ENCODE measurements around the gene PTGER3. TPM values are rescaled to one million over a fixed set of nuclear protein-coding genes. Genes with fewer than 3 reads are reported as not detected.

PTGER3 gene
- total RNA-seq, 1 experiment from 2014 or later, result 0.09 TPM

DNA sequence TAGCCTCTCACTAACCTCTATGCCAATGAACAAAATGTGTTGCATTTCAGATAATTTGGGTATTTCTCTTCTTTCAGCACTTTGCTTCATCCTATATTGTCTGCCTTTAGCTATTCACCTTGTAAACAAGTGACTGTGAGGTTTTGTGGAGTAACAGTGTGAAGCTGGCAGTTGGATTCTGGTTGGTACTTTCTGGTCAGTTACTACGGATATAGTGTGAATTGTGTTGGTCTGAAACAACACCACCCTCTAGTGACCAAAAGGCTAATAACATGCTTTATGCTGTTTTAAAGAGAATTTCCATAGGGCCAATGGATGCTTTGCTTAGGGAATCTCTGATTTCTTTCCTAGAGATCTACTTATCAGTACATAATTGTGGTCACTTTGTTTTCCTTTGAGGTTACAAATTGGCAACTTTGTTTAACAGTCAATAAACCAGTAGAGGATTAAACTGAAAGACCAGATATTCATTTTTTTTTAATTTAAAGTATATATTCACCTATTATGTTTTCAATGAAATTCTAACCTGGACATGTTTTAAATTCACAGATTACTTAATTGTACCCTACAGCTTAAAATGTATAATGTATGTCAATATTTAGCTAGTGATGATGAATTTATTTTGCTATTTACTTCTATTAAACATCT is 2.5 kb upstream of the PTGER3 start:
- H3K27me3 Mint-ChIP-seq (ENCODE audit: unreplicated experiment), result peaks cover 48% of the 10 kb centered on the region
- CTCF ChIA-PET, result no interaction called here

DNA sequence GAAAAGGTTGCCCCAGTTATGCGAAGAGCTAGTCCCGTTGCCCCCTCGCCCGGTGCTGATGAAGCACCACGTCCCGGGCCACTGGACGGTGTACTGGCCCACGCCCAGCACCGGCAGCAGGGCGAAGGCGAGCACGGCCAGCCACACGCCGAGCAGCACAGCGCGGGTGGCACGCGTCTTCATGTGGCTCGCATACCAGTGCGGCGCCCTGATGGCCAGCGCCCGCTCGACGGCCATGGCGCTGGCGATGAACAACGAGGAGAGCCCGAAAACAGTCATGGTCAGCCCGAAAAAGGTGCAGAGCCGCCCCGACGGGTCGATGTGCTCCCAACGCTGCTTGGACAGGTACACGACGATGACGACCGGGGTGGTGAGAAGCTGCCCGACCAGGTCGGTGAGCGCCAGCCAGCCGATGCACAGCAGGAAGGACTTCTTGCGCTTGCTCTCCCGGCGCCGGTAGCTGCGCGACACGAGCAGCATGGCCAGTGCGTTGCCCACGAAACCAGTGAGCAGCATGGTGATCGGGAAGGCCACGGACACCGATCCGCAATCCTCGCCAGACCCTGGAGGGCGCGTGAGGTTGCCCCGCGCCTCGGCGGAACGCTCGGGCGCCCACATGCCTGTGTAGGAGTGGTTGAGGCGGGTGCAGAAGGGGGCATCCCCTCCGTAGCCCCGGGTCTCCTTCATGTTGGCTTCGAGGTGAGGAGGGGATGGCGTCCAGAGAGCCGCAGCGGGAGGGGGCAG is 553 bp downstream of the PTGER3 start:
- BruUV-seq (replicated peaks), result no TSS peak
- Mint-ChIP-seq H3K4me3 (ENCODE audit: low read depth, unreplicated experiment) (peak overlapping the region; percentile 73), H3K27me3 (ENCODE audit: unreplicated experiment) (peaks cover 47% of the 10 kb centered on the region), H3K36me3 (ENCODE audit: insufficient read depth, unreplicated experiment) (no peaks in the 10 kb centered on the region), H3K27ac (ENCODE audit: unreplicated experiment) (no peak overlapping the region), H3K4me1 (ENCODE audit: low read depth, unreplicated experiment) (no peaks in the 10 kb centered on the region), H3K9me3 (ENCODE audit: low read depth, unreplicated experiment) (no peaks in the 10 kb centered on the region)
- TF ChIP-seq, protein P1, sequence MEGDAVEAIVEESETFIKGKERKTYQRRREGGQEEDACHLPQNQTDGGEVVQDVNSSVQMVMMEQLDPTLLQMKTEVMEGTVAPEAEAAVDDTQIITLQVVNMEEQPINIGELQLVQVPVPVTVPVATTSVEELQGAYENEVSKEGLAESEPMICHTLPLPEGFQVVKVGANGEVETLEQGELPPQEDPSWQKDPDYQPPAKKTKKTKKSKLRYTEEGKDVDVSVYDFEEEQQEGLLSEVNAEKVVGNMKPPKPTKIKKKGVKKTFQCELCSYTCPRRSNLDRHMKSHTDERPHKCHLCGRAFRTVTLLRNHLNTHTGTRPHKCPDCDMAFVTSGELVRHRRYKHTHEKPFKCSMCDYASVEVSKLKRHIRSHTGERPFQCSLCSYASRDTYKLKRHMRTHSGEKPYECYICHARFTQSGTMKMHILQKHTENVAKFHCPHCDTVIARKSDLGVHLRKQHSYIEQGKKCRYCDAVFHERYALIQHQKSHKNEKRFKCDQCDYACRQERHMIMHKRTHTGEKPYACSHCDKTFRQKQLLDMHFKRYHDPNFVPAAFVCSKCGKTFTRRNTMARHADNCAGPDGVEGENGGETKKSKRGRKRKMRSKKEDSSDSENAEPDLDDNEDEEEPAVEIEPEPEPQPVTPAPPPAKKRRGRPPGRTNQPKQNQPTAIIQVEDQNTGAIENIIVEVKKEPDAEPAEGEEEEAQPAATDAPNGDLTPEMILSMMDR (IDR thresholded peaks at IDR 0.05; ENCODE audit: unreplicated experiment), result no peak
- intact Hi-C loops (cut with micrococcal nuclease; ENCODE audit: unreplicated experiment), result no loop called here
- CTCF ChIA-PET, result no interaction called here
- peak; percentile 16 for DNase-seq

More for the DNA sequence above, 2.5 kb upstream of the PTGER3 start:
- no TSS peak for BruUV-seq (replicated peaks)
- Mint-ChIP-seq H3K27ac (ENCODE audit: unreplicated experiment) (no peak overlapping the region), H3K9me3 (ENCODE audit: low read depth, unreplicated experiment) (no peaks in the 10 kb centered on the region), H3K4me1 (ENCODE audit: low read depth, unreplicated experiment) (no peaks in the 10 kb centered on the region), H3K36me3 (ENCODE audit: insufficient read depth, unreplicated experiment) (peaks cover 2% of the 10 kb centered on the region), H3K4me3 (ENCODE audit: low read depth, unreplicated experiment) (no peak overlapping the region)
- TF ChIP-seq, protein P1 (IDR thresholded peaks at IDR 0.05; ENCODE audit: unreplicated experiment), result peak; percentile 39
- DNase-seq, result peak; percentile 46
- intact Hi-C loops (cut with micrococcal nuclease; ENCODE audit: unreplicated experiment), result loop anchor here (1.0 to 10.0 kb wide), 5 partner anchors 305 to 915 kb away; no protein-coding TSS in a partner anchor

DNA sequence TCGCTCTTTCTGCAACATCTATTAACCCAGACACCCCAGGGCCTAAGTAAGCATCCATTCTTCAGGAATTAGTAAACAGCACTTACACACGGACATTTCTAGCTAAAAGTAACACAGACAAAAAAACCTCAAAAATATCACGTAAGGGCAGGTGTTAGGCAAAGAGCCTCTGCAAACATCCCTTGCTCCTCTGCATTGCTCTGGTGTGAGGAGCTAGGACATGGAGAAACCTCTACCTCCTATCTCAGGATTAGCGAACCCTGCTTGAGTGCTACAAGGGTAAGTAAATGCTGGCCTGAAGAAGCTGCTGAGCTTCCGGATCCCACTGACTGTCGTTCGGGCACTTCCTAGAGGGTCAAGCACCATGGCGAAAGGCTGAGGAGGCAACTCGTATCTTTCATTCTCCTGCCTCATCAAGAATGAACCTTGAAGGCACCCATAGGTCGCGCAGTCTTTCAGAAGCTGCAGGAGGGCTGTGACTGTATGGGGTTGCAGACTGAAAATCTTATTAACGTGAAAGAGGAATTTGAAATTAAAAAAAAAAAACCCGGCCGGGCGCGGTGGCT is 2.1 kb downstream of the PTGER3 start:
- intact Hi-C loops (cut with micrococcal nuclease; ENCODE audit: unreplicated experiment), result no loop called here
- BruUV-seq (replicated peaks), result no TSS peak
- H3K4me3 Mint-ChIP-seq (ENCODE audit: low read depth, unreplicated experiment), result no peak overlapping the region

DNA sequence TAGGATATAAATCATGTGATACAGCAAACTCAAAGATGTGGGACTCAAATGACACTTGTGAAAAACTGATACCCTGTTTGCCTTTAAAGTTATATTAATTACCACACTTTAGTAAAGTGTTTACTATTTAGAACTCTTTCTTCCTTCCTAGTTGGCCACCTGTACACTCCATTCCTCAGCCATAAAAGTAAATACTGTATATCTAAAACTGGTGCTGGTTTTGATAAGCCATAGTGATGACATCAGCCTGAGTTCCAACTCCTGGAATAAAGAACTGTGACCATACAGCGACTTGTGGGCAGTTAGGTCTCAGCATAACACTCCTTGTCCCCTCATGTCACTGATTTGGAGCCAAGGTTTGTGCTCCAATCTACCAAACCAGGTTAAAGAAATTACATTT is 2.8 kb downstream of the PTGER3 start:
- TF ChIP-seq, protein P1 (IDR thresholded peaks at IDR 0.05; ENCODE audit: unreplicated experiment), result no peak

More for the DNA sequence above, 2.1 kb downstream of the PTGER3 start:
- CTCF ChIA-PET, result no interaction called here
- H3K36me3 Mint-ChIP-seq (ENCODE audit: insufficient read depth, unreplicated experiment), result no peaks in the 10 kb centered on the region
- no peak for DNase-seq
- TF ChIP-seq, protein P1 (IDR thresholded peaks at IDR 0.05; ENCODE audit: unreplicated experiment), result no peak
- no peaks in the 10 kb centered on the region for H3K9me3 Mint-ChIP-seq (ENCODE audit: low read depth, unreplicated experiment)
- H3K27me3 Mint-ChIP-seq (ENCODE audit: unreplicated experiment), result peaks cover 41% of the 10 kb centered on the region
- H3K4me1 Mint-ChIP-seq (ENCODE audit: low read depth, unreplicated experiment), result no peaks in the 10 kb centered on the region
- H3K27ac Mint-ChIP-seq (ENCODE audit: unreplicated experiment), result no peak overlapping the region

More for the DNA sequence above, 2.8 kb downstream of the PTGER3 start:
- no peak for DNase-seq
- Mint-ChIP-seq H3K27me3 (ENCODE audit: unreplicated experiment) (peaks cover 47% of the 10 kb centered on the region), H3K4me3 (ENCODE audit: low read depth, unreplicated experiment) (no peak overlapping the region), H3K9me3 (ENCODE audit: low read depth, unreplicated experiment) (no peaks in the 10 kb centered on the region), H3K4me1 (ENCODE audit: low read depth, unreplicated experiment) (no peaks in the 10 kb centered on the region), H3K36me3 (ENCODE audit: insufficient read depth, unreplicated experiment) (no peaks in the 10 kb centered on the region), H3K27ac (ENCODE audit: unreplicated experiment) (no peak overlapping the region)
- no TSS peak for BruUV-seq (replicated peaks)
- CTCF ChIA-PET, result no interaction called here
- intact Hi-C loops (cut with micrococcal nuclease; ENCODE audit: unreplicated experiment), result no loop called here

All from Calu3 (cell line).